GM23248 (cell line): ENCODE measurements around the gene BIRC5. TPM values are rescaled to one million over a fixed set of nuclear protein-coding genes. Genes with fewer than 3 reads are reported as not detected.

Experiments used
- DNase-seq: peaks from one replicate; pipeline ENCODE4 v3.0.0-alpha.2; 2015
- H2AFZ ChIP-seq: fragments of 200-600 bp; sonication (generic); 2 replicates; pipeline ENCODE4 v1.6.1; 2016; ENCODE audit warnings: antibody characterized with exemption
- H3F3A ChIP-seq: fragments of 200-600 bp; sonication (generic); 2 replicates; pipeline ENCODE4 v1.6.1; 2016; ENCODE audit warnings: mild to moderate bottlenecking, antibody characterized with exemption, mixed run types; ENCODE audit not compliant: insufficient read depth
- H3K27ac ChIP-seq: fragments of 200-600 bp; sonication (generic); 2 replicates; pipeline ENCODE4 v1.5.1; 2016; ENCODE audit warnings: mild to moderate bottlenecking
- H3K27me3 ChIP-seq: fragments of 200-600 bp; sonication (generic); replicated peaks from 2 replicates; pipeline ENCODE4 v1.6.1; 2016; ENCODE audit warnings: mild to moderate bottlenecking; ENCODE audit not compliant: insufficient read depth
- H3K36me3 ChIP-seq: fragments of 200-600 bp; sonication (generic); 2 replicates; pipeline ENCODE4 v1.6.1; 2016; ENCODE audit warnings: low read depth, mild to moderate bottlenecking
- H3K4me1 ChIP-seq: fragments of 200-600 bp; sonication (generic); 2 replicates; pipeline ENCODE4 v1.6.1; 2016; ENCODE audit warnings: mild to moderate bottlenecking; ENCODE audit not compliant: insufficient read depth
- H3K4me2 ChIP-seq: fragments of 200-600 bp; sonication (generic); one replicate; pipeline ENCODE4 v1.6.1; 2016; ENCODE audit warnings: mild to moderate bottlenecking; ENCODE audit not compliant: unreplicated experiment
- H3K4me3 ChIP-seq: fragments of 200-600 bp; sonication (generic); 2 replicates; pipeline ENCODE4 v1.5.1; 2016; ENCODE audit warnings: mild to moderate bottlenecking
- H3K79me2 ChIP-seq: fragments of 200-600 bp; sonication (generic); 2 replicates; pipeline ENCODE4 v1.6.1; 2016; ENCODE audit warnings: mild to moderate bottlenecking; ENCODE audit not compliant: insufficient read depth
- H3K9ac ChIP-seq: fragments of 200-600 bp; sonication (generic); 2 replicates; pipeline ENCODE4 v1.6.1; 2016; ENCODE audit warnings: mild to moderate bottlenecking
- H3K9me2 ChIP-seq: fragments of 200-600 bp; sonication (generic); 2 replicates; pipeline ENCODE4 v1.6.1; 2016; ENCODE audit warnings: mixed run types, mild to moderate bottlenecking, moderate library complexity; ENCODE audit not compliant: insufficient read depth
- H3K9me3 ChIP-seq: fragments of 200-600 bp; sonication (generic); one replicate; pipeline ENCODE4 v1.6.1; 2017; ENCODE audit warnings: low read depth
- H4K20me1 ChIP-seq: fragments of 200-600 bp; sonication (generic); 2 replicates; pipeline ENCODE4 v1.6.0; 2016; ENCODE audit not compliant: insufficient read depth
- EZH2 ChIP-seq: fragments of 200-600 bp; sonication (generic); IDR thresholded peaks from 2 replicates; pipeline ENCODE4 v1.6.1; 2018; ENCODE audit warnings: antibody characterized with exemption, mild to moderate bottlenecking; ENCODE audit not compliant: insufficient read depth, poor library complexity, severe bottlenecking
- EZH2phosphoT487 ChIP-seq: fragments of 200-600 bp; sonication (generic); IDR thresholded peaks from 2 replicates; pipeline ENCODE4 v1.6.1; 2018; ENCODE audit warnings: antibody characterized with exemption, moderate library complexity, mild to moderate bottlenecking, low read depth; ENCODE audit not compliant: insufficient read depth
- WGBS, 2 experiments: methylation state at CpG; one replicate each; pipeline ENCODE4 v1.1.6; 2015 to 2017; ENCODE audit warnings: low lambda C conversion rate in 2 of 2, low coverage in 1 of 2; ENCODE audit errors: missing lambda C conversion rate in 2 of 2; 5-methylcytosine and 5-hydroxymethylcytosine counted together
- in situ Hi-C: fragments of 300-500 bp; cut with MboI; formaldehyde crosslinking; loops from 2 replicates; pipeline ENCODE4 v1.15.0; 2020
- polyA plus RNA-seq: library from polyadenylated mRNA; unstranded; fragments of >200 nt; fragmentation: Nextera tagmentation; extraction: Ambion mirVana; gene quantifications from 2 replicates; pipeline ENCODE4 v1.2.1, GENCODE V29; 2016
- small RNA-seq: library from RNA; depleted of rRNA; stranded (forward); fragments of <200 nt; gene quantifications from one replicate; pipeline ENCODE3, GENCODE V24; 2014; ENCODE audit warnings: low read depth, low replicate concordance
- total RNA-seq: library from RNA; depleted of rRNA; stranded (reverse); fragments of >200 nt; shearing (Covaris generic); gene quantifications from 2 replicates; pipeline ENCODE4 v1.2.3, GENCODE V29; 2014; rRNA removed

The BIRC5 gene
- total and polyA plus RNA-seq, 2 experiments from 2014 or later: 30.9 to 42.3 TPM

GRCh38 chr17:78272914-78273258 lies 58.8 kb downstream of the BIRC5 start:
- H3K9ac ChIP-seq: no peak overlapping the region

GRCh38 chr17:78273813-78274212 lies 59.8 kb downstream of the BIRC5 start:
- H4K20me1 ChIP-seq: no peaks in the 10 kb centered on the region
- no peak overlapping the region for H3K9ac ChIP-seq
- 88 to 89% methylated on average over 5 to 6 of the region's 6 CpGs for WGBS, 2 experiments
- no peak overlapping the region for H3K27ac ChIP-seq
- no peak overlapping the region for H3K4me2 ChIP-seq
- no peak overlapping the region for H3K4me3 ChIP-seq
- no peaks in the 10 kb centered on the region for H3K9me3 ChIP-seq
- no peaks in the 10 kb centered on the region for H3K4me1 ChIP-seq
- no peaks in the 10 kb centered on the region for H3K9me2 ChIP-seq
- no peaks in the 10 kb centered on the region for H3K79me2 ChIP-seq
- H2AFZ ChIP-seq: no peak overlapping the region
- H3K27me3 ChIP-seq: peaks cover 25% of the 10 kb centered on the region
- no peak for DNase-seq
- no peaks in the 10 kb centered on the region for H3K36me3 ChIP-seq
- no peak for TF ChIP-seq EZH2phosphoT487
- no peak for TF ChIP-seq EZH2
- in situ Hi-C loops: no loop called here
- H3F3A ChIP-seq: no peaks in the 10 kb centered on the region

More at GRCh38 chr17:78272914-78273258, 58.8 kb downstream of the BIRC5 start:
- in situ Hi-C loops: no loop called here
- DNase-seq: no peak
- Histone ChIP-seq H2AFZ (no peak overlapping the region), H3F3A (no peaks in the 10 kb centered on the region), H3K27me3 (peaks cover 26% of the 10 kb centered on the region), H3K9me3 (no peaks in the 10 kb centered on the region), H3K79me2 (no peaks in the 10 kb centered on the region), H3K4me3 (no peak overlapping the region), H3K4me2 (no peak overlapping the region), H3K9me2 (no peaks in the 10 kb centered on the region), H3K36me3 (no peaks in the 10 kb centered on the region), H4K20me1 (no peaks in the 10 kb centered on the region), H3K4me1 (no peaks in the 10 kb centered on the region), H3K27ac (no peak overlapping the region)
- TF ChIP-seq EZH2: no peak
- no peak for TF ChIP-seq EZH2phosphoT487
- WGBS, 2 experiments: 60 to 63% methylated on average over 7 of the region's 7 CpGs

Small RNA genes within 50 kb of the gene (small RNA-seq; reads per million reads assigned to genes)
- not detected for gene AC087645.1

Other genes with a start within 250 kb of the BIRC5 start
- not detected in 2 replicates for gene TMC6, start 85.5 kb upstream of the BIRC5 start, total RNA-seq
- gene TMC6, start 85.5 kb upstream of the BIRC5 start, polyA plus RNA-seq: 0.20 TPM in 1 of 2 replicates, not detected in the other
- gene TMC8, start 83.5 kb upstream of the BIRC5 start, total RNA-seq: not detected in 2 replicates
- 0.09 TPM in 1 of 2 replicates, not detected in the other for gene TMC8, start 83.5 kb upstream of the BIRC5 start, polyA plus RNA-seq
- not detected in 2 replicates for gene C17orf99, start 67.9 kb upstream of the BIRC5 start, total RNA-seq
- not detected in 2 replicates for gene C17orf99, start 67.9 kb upstream of the BIRC5 start, polyA plus RNA-seq
- 6.2 and 15.4 TPM in 2 replicates for gene SYNGR2, start 45.7 kb upstream of the BIRC5 start, total RNA-seq
- gene SYNGR2, start 45.7 kb upstream of the BIRC5 start, polyA plus RNA-seq: 19.3 and 19.9 TPM in 2 replicates
- gene TK1, start 27.2 kb upstream of the BIRC5 start, total RNA-seq: 58.6 and 84.5 TPM in 2 replicates
- gene TK1, start 27.2 kb upstream of the BIRC5 start, polyA plus RNA-seq: 79.4 and 83.5 TPM in 2 replicates
- 20.4 and 22.9 TPM in 2 replicates for gene AFMID, start 26.9 kb upstream of the BIRC5 start, total RNA-seq
- 22.2 and 24.1 TPM in 2 replicates for gene AFMID, start 26.9 kb upstream of the BIRC5 start, polyA plus RNA-seq
- not detected in 2 replicates for gene TMEM235, start 17.4 kb downstream of the BIRC5 start, total RNA-seq
- not detected in 2 replicates for gene TMEM235, start 17.4 kb downstream of the BIRC5 start, polyA plus RNA-seq
- gene SOCS3, start 145.8 kb downstream of the BIRC5 start, total RNA-seq: 47.8 and 50.6 TPM in 2 replicates
- gene SOCS3, start 145.8 kb downstream of the BIRC5 start, polyA plus RNA-seq: 31.2 and 31.5 TPM in 2 replicates
- gene PGS1, start 164.4 kb downstream of the BIRC5 start, total RNA-seq: 31.4 and 32.5 TPM in 2 replicates
- gene PGS1, start 164.4 kb downstream of the BIRC5 start, polyA plus RNA-seq: 28.6 and 30.2 TPM in 2 replicates